GM19043 (cell line): ENCODE results near the gene LTB.

Experiments
- ATAC-seq: cut with Tn5 transposase; IDR thresholded peaks from one replicate; pipeline ENCODE4 v1.9.1; 2021; ENCODE audit warnings: low read depth; ENCODE audit not compliant: unreplicated experiment

LTB gene

GRCh38 chr6:31531771-31532643 lies 50.2 kb downstream of the LTB start:
- ATAC-seq = no peak

- ATAC-seq = no peak
Measured at GRCh38 chr6:31531162-31531561, 51.1 kb downstream of the LTB start.

GRCh38 chr6:31530659-31531058 lies 51.6 kb downstream of the LTB start:
- ATAC-seq = no peak
